HEK293 (cell line): ENCODE data around the gene POFUT2.

Experiments
- CTCF ChIA-PET: fragments of 350-600 bp; formaldehyde crosslinking; extraction: SDS; loops from one replicate; lab custom pipeline; 2021; ENCODE audit warnings: antibody characterized with exemption; lab: Yijun Ruan, JAX
- POLR2A ChIA-PET: fragments of 300-600 bp; formaldehyde crosslinking; extraction: SDS; loops from one replicate; lab custom pipeline; 2020; ENCODE audit warnings: antibody characterized with exemption, inconsistent platforms; lab: Yijun Ruan, JAX
- H3K27ac ChIP-seq: fragments of 200-500 bp; sonication (Bioruptor generic); 2 replicates; pipeline ENCODE4 v1.5.1; 2014; ENCODE audit warnings: low read depth, low read length, control low read depth, inconsistent platforms; ENCODE audit errors: extremely low read depth
- H3K36me3 ChIP-seq, 2 experiments: fragments of 200-500 bp in 1 of 2; sonication (Bioruptor generic) in 1 of 2; 1 replicate in 1 of 2; 2 replicates in 1 of 2; pipeline ENCODE4 v1.5.1; 2014 to 2017; ENCODE audit warnings: inconsistent platforms in 2 of 2, low read length in 2 of 2; ENCODE audit not compliant: control insufficient read depth in 2 of 2, insufficient read depth in 1 of 2
- H3K4me1 ChIP-seq: fragments of 200-500 bp; sonication (Bioruptor generic); 2 replicates; pipeline ENCODE4 v1.5.1; 2014; ENCODE audit warnings: mild to moderate bottlenecking, low read length, inconsistent platforms; ENCODE audit not compliant: control insufficient read depth, insufficient read depth
- H3K4me3 ChIP-seq: 2 replicates; pipeline ENCODE4 v1.5.1; 2011; ENCODE audit warnings: low read depth, mild to moderate bottlenecking, control low read depth, low read length, moderate library complexity
- H3K9me3 ChIP-seq: fragments of 200-500 bp; sonication (Bioruptor generic); 2 replicates; pipeline ENCODE4 v1.5.1; 2014; ENCODE audit warnings: low read depth, low read length, inconsistent platforms; ENCODE audit not compliant: control insufficient read depth, insufficient read depth
- GLIS1 ChIP-seq: fragments of 450-650 bp; formaldehyde crosslinking; IDR thresholded peaks from 2 replicates; pipeline ENCODE4 v1.5.1; 2016; ENCODE audit warnings: missing biosample characterization, missing genetic modification characterization
- SALL2 ChIP-seq: fragments of 450-650 bp; formaldehyde crosslinking; IDR thresholded peaks from 2 replicates; pipeline ENCODE4 v1.5.0; 2017; ENCODE audit warnings: missing biosample characterization, mild to moderate bottlenecking, missing genetic modification characterization, borderline replicate concordance
- WT1 ChIP-seq: fragments of 450-650 bp; formaldehyde crosslinking; IDR thresholded peaks from 2 replicates; pipeline ENCODE4 v1.5.1; 2016; ENCODE audit warnings: missing biosample characterization, missing genetic modification characterization
- ZBTB20 ChIP-seq: fragments of 450-650 bp; formaldehyde crosslinking; IDR thresholded peaks from 2 replicates; pipeline ENCODE4 v1.5.1; 2016; ENCODE audit warnings: missing biosample characterization, missing genetic modification characterization
- ZBTB8A ChIP-seq: fragments of 450-650 bp; formaldehyde crosslinking; IDR thresholded peaks from 2 replicates; pipeline ENCODE4 v1.5.1; 2016; ENCODE audit warnings: missing biosample characterization, missing genetic modification characterization
- ZFHX2 ChIP-seq: fragments of 450-650 bp; formaldehyde crosslinking; conservative IDR thresholded peaks from 2 replicates; pipeline ENCODE4 v1.5.1; 2016; ENCODE audit warnings: missing biosample characterization, missing genetic modification characterization
- ZNF121 ChIP-seq: fragments of 450-650 bp; formaldehyde crosslinking; IDR thresholded peaks from 2 replicates; pipeline ENCODE4 v1.5.1; 2016; ENCODE audit warnings: missing biosample characterization, missing genetic modification characterization
- ZNF175 ChIP-seq: fragments of 450-650 bp; formaldehyde crosslinking; IDR thresholded peaks from 2 replicates; pipeline ENCODE4 v1.5.1; 2016; ENCODE audit warnings: missing biosample characterization, missing genetic modification characterization
- ZNF2 ChIP-seq: fragments of 450-650 bp; formaldehyde crosslinking; IDR thresholded peaks from 2 replicates; pipeline ENCODE4 v1.5.1; 2016; ENCODE audit warnings: missing biosample characterization, missing genetic modification characterization
- ZNF266 ChIP-seq: fragments of 450-650 bp; formaldehyde crosslinking; IDR thresholded peaks from 2 replicates; pipeline ENCODE4 v1.5.1; 2016; ENCODE audit warnings: missing biosample characterization, missing genetic modification characterization, low read depth
- ZNF335 ChIP-seq: fragments of 450-650 bp; formaldehyde crosslinking; conservative IDR thresholded peaks from 2 replicates; pipeline ENCODE4 v1.5.1; 2016; ENCODE audit warnings: missing biosample characterization, missing genetic modification characterization
- ZNF391 ChIP-seq: fragments of 450-650 bp; formaldehyde crosslinking; IDR thresholded peaks from 2 replicates; pipeline ENCODE4 v1.5.1; 2016; ENCODE audit warnings: low read depth, missing biosample characterization, missing genetic modification characterization, borderline replicate concordance
- ZNF426 ChIP-seq: fragments of 450-650 bp; formaldehyde crosslinking; IDR thresholded peaks from 2 replicates; pipeline ENCODE4 v1.5.1; 2017; ENCODE audit warnings: missing biosample characterization, missing genetic modification characterization, mild to moderate bottlenecking, inconsistent platforms, moderate library complexity
- ZNF529 ChIP-seq: fragments of 450-650 bp; formaldehyde crosslinking; IDR thresholded peaks from 2 replicates; pipeline ENCODE4 v1.5.1; 2017; ENCODE audit warnings: missing genetic modification characterization, missing biosample characterization; ENCODE audit not compliant: insufficient replicate concordance
- ZNF561 ChIP-seq: fragments of 450-650 bp; IDR thresholded peaks from 2 replicates; pipeline ENCODE4 v1.5.1; 2018; ENCODE audit warnings: missing biosample characterization, missing genetic modification characterization, borderline replicate concordance
- ZNF600 ChIP-seq: fragments of 450-650 bp; formaldehyde crosslinking; IDR thresholded peaks from 2 replicates; pipeline ENCODE4 v1.5.1; 2016; ENCODE audit warnings: missing biosample characterization, missing genetic modification characterization
- ZNF785 ChIP-seq: fragments of 450-650 bp; formaldehyde crosslinking; IDR thresholded peaks from 2 replicates; pipeline ENCODE4 v1.5.1; 2016; ENCODE audit warnings: missing biosample characterization, missing genetic modification characterization
- TF ChIP-seq, protein P1 (sequence below): fragments of 450-650 bp; formaldehyde crosslinking; IDR thresholded peaks from 2 replicates; pipeline ENCODE4 v1.5.1; 2016; ENCODE audit warnings: missing biosample characterization, missing genetic modification characterization
- TF ChIP-seq, protein P2 (sequence below): fragments of 450-650 bp; IDR thresholded peaks from 2 replicates; pipeline ENCODE4 v1.5.1; 2018; ENCODE audit warnings: missing biosample characterization, mild to moderate bottlenecking, missing genetic modification characterization
- TF ChIP-seq, protein P3 (sequence below): fragments of 450-650 bp; formaldehyde crosslinking; IDR thresholded peaks from 2 replicates; pipeline ENCODE4 v1.5.1; 2016; ENCODE audit warnings: missing biosample characterization, missing genetic modification characterization
- TF ChIP-seq, protein P4 (sequence below): sonication (generic); formaldehyde crosslinking; IDR thresholded peaks from 2 replicates; pipeline ENCODE4 v1.8.1; 2022; ENCODE audit warnings: mild to moderate bottlenecking, moderate library complexity, missing genetic modification reagents

Gene POFUT2

DNA sequence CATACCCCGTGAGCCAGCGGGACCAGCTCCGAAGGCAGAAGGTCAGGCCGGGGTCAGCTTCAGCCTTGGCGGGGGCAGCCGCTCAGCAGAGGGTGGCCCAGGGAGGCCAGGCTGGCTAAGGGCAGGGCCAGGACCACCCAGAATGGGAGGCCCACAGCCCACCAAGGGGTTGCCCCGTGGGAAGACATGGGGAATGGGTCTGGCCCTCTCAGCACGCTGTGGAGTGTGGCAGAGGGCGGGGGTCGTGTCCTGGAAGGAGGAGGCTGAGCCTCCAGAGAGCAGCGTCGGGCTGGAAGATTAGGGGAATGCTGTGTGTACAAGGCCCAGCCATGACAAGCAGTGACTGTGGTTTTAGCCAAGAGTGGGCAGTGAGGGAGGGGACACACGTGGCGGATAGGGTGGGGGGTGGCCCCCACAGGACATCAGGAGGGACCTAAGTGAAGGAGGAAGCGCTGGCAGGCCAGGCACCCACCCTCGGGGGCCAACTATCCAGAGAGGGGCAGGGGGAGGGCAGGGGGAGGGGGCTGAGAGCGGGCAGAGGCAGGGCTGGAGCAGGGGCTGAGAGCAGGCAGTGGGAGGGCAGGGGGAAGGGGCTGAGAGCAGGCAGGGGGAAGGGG lies 43.9 kb upstream of the POFUT2 start:
- H3K4me1 ChIP-seq = peaks cover 4% of the 10 kb centered on the region; the same call in 1 of the 2 replicates
- 0 out of 2 replicates have a peak, but pooled peaks have one; percentile 19 for TF ChIP-seq ZNF600
- TF ChIP-seq ZNF175 (tag by site-specific recombination) = no peak
- TF ChIP-seq ZFHX2 = peak; percentile 16
- no peak for TF ChIP-seq ZNF335 (tag by site-specific recombination)
- TF ChIP-seq, all 188 proteins: peak for 2
- no peak overlapping the region for H3K27ac ChIP-seq
- no peaks in the 10 kb centered on the region for H3K36me3 ChIP-seq
- H3K9me3 ChIP-seq = no peaks in the 10 kb centered on the region
- no peak overlapping the region for H3K4me3 ChIP-seq
- CTCF ChIA-PET = interaction anchor here (0.6 kb wide), 2 partner anchors 202 to 790 kb away, joined by 3 to 5 read pairs; no protein-coding TSS in a partner anchor
- POLR2A ChIA-PET = no interaction called here

DNA sequence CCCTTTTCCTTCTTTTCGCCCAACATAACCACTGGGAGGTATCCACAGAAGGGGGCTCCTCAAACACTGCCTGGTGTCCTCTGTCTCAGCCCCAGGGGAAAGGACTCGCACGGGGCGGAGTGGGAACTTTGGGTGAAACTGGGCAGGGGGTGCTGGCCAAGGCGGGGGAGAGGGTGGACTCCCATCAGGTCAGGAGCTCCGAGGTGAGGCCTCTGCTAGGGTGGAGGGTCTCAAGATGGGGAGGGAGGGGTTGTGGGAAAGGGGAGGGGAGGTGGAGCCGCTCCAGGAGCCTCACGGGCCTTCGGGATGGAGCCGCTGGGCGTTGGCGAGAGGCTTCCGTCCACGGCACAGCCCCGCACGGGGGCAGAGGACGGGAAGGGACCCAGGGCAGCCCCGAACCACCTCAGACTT lies 43.2 kb upstream of the POFUT2 start:
- ChIA-PET CTCF (interaction anchor here (0.6 to 3.2 kb wide), 4 partner anchors 22 to 791 kb away, joined by 3 to 18 read pairs (median 4); no protein-coding TSS in a partner anchor), POLR2A (interaction anchor here (1.5 kb wide), 2 partner anchors 22 to 34 kb away, joined by 4 read pairs; no protein-coding TSS in a partner anchor)
- Histone ChIP-seq H3K9me3 (no peaks in the 10 kb centered on the region), H3K36me3 (no peaks in the 10 kb centered on the region), H3K4me3 (no peak overlapping the region), H3K27ac (no peak overlapping the region), H3K4me1 (peaks cover 4% of the 10 kb centered on the region; the same call in 1 of the 2 replicates)
- TF ChIP-seq GLIS1 (peak; percentile 72), ZNF561 (tag by site-specific recombination) (no peak)

DNA sequence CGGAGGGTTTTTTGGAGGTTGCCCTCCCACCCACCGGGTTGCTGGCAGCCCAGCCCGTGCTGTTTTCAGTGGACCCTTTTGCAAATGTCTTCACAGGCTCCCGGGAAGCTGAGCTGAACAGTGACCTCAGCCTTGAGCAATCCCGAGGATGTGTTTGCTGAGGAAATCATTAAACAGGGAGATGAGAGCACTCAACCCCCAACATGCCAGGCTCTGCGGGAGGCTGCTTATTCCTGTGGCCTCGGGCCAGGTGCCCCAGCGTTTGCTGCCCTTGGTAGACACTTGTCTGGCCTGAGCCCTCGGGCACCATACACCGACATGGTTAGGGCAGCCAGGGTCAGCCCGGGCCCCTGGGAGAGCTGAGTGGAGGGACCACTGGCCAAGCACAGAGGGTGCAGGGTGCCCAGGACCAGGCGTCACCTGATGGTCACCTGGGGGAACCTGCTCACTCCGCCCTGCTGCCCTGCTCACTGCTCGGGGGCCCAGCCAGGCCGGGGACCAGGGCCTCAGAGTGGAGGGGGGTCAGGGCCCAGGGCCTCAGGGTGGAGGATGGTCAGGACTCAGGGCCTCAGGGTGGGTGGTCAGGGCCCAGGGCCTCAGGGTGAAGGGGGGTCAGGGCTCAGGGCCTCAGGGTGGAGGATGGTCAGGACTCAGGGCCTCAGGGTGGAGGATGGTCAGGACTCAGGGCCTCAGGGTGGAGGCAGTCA lies 42.5 kb upstream of the POFUT2 start:
- ChIA-PET CTCF (interaction anchor here (0.6 to 3.2 kb wide), 3 partner anchors 22 to 198 kb away, joined by 3 to 18 read pairs (median 4); no protein-coding TSS in a partner anchor), POLR2A (interaction anchor here (0.8 to 1.5 kb wide), 3 partner anchors 21 to 42 kb away, joined by 4 to 7 read pairs (median 4); partner anchors contain the start of gene POFUT2)
- H3K4me1 ChIP-seq = peaks cover 4% of the 10 kb centered on the region; the same call in 1 of the 2 replicates
- H3K4me3 ChIP-seq = no peak overlapping the region
- H3K36me3 ChIP-seq = no peaks in the 10 kb centered on the region
- H3K9me3 ChIP-seq = no peaks in the 10 kb centered on the region
- no peak overlapping the region for H3K27ac ChIP-seq
- TF ChIP-seq ZBTB20 (peak; percentile 62), ZNF529 (tag by site-specific recombination) (no peak), ZNF391 (tag by site-specific recombination) (0 out of 2 replicates have a peak, but pooled peaks have one; percentile 54), ZNF266 (tag by site-specific recombination) (no peak), ZNF121 (tag by site-specific recombination) (no peak), SALL2 (tag by site-specific recombination) (no peak), ZNF426 (tag by site-specific recombination) (no peak), ZNF2 (no peak), ZNF785 (tag by site-specific recombination) (no peak), ZBTB8A (tag by site-specific recombination) (peak; percentile 73), WT1 (tag by site-specific recombination) (peak; percentile 18; the same call in 1 of the 2 replicates), ZFHX2 (no peak)
- TF ChIP-seq, protein P1, sequence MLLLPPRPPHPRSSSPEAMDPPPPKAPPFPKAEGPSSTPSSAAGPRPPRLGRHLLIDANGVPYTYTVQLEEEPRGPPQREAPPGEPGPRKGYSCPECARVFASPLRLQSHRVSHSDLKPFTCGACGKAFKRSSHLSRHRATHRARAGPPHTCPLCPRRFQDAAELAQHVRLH (tag by site-specific recombination) = no peak
- TF ChIP-seq, protein P2, sequence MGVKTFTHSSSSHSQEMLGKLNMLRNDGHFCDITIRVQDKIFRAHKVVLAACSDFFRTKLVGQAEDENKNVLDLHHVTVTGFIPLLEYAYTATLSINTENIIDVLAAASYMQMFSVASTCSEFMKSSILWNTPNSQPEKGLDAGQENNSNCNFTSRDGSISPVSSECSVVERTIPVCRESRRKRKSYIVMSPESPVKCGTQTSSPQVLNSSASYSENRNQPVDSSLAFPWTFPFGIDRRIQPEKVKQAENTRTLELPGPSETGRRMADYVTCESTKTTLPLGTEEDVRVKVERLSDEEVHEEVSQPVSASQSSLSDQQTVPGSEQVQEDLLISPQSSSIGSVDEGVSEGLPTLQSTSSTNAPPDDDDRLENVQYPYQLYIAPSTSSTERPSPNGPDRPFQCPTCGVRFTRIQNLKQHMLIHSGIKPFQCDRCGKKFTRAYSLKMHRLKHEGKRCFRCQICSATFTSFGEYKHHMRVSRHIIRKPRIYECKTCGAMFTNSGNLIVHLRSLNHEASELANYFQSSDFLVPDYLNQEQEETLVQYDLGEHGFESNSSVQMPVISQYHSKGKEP (tag by site-specific recombination) = no peak
- TF ChIP-seq, protein P3, sequence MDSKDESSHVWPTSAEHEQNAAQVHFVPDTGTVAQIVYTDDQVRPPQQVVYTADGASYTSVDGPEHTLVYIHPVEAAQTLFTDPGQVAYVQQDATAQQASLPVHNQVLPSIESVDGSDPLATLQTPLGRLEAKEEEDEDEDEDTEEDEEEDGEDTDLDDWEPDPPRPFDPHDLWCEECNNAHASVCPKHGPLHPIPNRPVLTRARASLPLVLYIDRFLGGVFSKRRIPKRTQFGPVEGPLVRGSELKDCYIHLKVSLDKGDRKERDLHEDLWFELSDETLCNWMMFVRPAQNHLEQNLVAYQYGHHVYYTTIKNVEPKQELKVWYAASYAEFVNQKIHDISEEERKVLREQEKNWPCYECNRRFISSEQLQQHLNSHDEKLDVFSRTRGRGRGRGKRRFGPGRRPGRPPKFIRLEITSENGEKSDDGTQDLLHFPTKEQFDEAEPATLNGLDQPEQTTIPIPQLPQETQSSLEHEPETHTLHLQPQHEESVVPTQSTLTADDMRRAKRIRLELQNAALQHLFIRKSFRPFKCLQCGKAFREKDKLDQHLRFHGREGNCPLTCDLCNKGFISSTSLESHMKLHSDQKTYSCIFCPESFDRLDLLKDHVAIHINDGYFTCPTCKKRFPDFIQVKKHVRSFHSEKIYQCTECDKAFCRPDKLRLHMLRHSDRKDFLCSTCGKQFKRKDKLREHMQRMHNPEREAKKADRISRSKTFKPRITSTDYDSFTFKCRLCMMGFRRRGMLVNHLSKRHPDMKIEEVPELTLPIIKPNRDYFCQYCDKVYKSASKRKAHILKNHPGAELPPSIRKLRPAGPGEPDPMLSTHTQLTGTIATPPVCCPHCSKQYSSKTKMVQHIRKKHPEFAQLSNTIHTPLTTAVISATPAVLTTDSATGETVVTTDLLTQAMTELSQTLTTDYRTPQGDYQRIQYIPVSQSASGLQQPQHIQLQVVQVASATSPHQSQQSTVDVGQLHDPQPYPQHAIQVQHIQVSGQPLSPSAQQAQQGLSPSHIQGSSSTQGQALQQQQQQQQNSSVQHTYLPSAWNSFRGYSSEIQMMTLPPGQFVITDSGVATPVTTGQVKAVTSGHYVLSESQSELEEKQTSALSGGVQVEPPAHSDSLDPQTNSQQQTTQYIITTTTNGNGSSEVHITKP = peak; percentile 44; the same call in 1 of the 2 replicates
- TF ChIP-seq, protein P4, sequence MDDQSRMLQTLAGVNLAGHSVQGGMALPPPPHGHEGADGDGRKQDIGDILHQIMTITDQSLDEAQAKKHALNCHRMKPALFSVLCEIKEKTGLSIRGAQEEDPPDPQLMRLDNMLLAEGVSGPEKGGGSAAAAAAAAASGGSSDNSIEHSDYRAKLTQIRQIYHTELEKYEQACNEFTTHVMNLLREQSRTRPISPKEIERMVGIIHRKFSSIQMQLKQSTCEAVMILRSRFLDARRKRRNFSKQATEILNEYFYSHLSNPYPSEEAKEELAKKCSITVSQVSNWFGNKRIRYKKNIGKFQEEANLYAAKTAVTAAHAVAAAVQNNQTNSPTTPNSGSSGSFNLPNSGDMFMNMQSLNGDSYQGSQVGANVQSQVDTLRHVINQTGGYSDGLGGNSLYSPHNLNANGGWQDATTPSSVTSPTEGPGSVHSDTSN (CRISPR knock-in tag) = no peak
